NCI-H226 (cell line): Measurements from ENCODE around the gene RPL38.
"Not testable (repeated sequence)": the region's sequence is repeated elsewhere in the genome, so short reads cannot be mapped to it uniquely, and the experiment has no call there.

Experiments
- DNase-seq: peaks from one replicate; pipeline ENCODE4 v3.0.0-alpha.2; 2015

The RPL38 gene

DNA sequence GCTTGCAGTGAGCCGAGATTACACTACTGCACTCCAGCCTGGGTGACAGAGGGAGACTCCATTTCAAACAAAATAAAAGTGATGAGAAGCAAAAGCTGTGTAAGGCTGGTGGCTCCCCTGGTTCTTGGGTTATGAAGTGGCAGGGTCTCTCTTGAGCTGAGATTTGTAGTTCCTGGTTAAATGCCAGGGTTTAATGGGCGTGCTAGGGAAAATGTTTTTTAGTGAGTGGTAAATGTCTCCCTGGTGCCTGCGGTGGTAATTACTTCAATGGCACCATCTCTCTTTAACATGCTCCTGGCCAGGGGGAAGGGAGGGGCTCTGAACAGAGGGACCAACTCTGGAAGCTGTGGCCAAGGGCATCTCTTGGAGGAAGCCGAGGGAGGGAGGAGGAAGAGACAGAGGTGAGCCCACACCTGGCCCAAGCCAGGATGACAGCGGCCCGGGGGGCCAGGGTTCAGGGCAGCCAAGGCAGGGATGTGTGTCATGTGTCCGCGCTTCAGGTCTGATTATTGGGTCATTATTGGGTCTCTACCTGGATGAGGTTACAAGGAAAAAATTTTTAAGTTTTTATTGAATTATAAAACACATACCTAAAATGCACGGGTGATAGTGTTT lies 17.8 kb upstream of the RPL38 start:
- no peak for DNase-seq

DNA sequence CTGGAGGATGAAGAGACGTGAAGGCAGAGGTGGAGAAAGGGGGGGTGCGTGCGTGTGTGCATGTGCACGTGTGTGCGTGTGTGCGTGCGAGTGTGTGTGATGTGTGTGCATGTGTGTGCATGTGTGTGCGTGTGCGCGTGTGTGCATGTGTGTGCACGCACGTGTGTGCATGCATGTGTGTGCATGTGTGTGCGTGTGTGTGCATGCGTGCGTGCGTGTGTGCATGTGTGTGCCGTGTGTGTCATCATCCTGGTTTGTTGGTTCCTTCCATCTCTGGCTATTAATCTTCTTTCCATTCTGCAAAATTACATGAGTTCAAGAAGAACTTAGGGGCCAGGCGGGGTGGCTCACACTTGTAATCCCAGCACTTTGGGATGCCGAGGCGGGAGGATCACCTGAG lies 17.0 kb upstream of the RPL38 start:
- no peak for DNase-seq

DNA sequence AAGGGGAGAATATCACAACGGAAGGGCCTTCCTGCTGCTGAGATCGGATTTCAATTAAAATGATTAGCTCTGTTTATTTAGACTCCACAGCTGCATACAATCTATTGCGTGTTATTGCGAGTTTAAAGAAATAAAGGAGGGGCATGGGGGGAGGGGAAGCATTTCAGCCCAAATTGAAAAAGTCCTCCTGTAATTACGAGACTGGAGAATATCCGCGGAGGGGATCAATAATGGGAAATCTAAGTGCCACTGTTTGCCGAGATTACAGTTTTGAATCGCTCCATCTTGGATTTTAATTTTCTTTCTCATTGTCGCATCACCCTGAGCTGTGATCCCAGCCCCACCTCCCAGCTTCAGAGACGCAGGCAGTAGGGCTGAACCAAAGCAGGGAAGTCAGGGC lies 15.7 kb upstream of the RPL38 start:
- no peak for DNase-seq

DNA sequence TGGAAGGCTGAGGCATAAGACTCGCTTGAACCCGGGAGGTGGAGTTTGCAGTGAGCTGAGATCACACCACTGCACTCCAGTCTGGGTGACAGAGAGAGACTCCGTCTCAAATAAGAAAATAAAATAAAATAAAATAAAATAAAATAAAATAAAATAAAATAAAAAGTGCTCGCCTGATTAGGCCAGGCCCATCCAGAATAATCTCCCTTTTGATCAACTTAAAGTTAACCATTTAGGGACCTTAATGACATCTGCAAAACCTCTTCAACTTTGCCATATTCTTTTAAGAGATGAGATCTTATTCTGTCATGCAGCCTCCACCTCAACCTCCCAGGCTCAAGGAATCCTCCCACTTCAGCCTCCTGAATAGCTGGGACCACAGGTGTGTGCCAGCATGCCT lies 14.8 kb upstream of the RPL38 start:
- not testable (repeated sequence) for DNase-seq

DNA sequence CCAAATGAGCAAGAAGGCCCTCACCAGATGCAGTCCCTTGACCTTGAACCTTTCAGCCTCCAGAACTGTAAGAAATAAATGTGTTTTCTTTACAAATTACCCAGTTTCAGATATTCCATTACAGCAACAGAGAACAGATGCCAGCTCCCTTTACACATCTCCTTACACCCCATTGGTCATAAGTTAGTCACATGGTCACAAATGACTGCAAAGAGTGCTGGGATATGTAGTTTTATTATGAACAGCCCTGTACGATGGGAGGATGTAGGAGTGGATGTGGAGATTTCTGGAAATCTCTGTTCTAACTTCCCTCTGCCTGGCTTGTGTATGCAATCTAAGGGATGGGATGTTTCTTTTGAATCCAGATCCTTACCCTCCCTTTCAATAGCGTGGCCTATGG lies 13.3 kb upstream of the RPL38 start:
- DNase-seq: peak; percentile 46

DNA sequence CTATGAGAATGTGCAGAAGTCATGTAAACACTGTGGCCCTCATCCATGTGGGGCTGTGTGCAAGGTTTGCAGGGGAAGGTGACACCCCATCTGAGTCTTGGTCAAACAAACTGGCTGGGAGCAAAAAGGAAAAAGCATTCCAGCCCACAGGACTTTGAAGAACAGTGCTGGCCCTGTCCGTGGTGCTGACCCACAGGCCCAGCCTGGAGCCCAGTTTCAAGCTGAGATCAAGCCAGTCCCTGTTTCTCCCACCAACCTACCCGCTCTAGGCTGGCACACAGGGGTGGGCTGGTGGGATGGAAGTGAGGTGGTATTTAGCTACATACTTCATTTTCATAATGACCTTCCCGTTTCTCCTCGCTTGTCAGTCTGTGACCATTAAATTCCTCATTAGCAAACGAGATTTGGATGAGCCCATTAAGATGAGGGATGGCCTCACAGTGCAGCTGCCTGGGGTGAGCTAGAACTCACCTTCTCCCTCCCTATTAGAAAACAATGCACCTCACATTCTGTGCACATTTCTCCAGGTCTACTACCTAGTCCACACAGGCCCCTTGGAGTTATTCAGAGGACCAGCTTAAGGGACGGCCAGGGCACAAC lies 12.6 kb upstream of the RPL38 start:
- no peak for DNase-seq

DNA sequence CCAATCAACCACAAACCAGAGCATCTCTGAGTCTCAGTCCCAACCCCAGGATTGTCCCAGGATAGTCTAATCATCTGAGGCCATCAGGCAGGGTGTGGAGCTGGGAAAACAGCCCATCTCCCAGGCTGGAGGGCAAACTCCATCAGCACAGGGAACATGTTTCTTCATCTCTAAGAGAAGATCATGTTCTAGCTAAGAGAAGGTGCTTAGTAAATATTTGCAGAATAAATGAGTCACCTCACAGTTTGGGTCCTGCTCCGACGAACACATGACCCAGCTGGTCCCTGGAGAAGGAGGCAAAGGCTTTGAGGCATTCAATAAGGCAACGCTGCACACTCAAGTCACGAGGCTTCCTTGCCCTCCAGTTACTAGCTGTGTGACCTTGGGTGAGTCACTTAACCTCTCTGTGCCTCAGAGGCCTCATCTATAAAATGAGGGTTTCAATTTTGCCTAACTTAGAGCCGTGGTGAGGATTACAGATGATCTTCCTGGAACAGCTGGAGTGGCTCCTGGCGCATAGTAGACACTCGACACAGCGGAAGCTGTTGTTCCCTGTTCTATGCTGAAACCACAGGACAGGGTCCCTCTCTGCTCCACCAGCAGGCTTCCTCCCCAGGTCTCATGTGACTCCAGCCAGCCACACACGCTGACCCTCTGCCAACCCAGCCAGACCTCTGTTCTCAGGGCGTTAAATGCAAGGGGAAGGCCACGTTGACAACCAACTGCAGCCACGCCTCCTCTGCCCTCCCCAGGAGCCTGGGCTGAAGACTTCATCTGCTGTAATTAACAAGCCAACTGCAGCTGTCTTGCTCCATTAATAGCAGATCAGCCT lies 10.3 kb upstream of the RPL38 start:
- no peak for DNase-seq

DNA sequence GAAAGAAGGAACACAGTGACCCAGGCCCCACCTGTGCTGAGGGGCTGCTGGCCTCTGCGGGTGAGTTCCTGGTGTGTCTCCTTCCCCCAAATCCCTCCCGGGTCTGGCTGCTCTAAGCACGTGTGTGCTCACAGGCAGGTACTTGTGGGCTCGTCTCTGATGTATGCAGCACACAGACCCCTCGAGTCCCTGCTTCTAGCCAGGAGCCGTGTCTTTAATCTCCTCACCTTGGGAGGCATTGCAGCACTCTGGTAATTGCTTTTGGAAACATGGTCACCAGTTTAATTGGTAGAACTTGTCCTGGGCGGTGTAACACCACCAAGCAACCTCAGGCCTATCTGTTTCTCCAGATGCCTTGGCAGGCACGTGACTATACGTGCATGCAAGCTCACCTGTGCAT lies 8.8 kb upstream of the RPL38 start:
- no peak for DNase-seq

DNA sequence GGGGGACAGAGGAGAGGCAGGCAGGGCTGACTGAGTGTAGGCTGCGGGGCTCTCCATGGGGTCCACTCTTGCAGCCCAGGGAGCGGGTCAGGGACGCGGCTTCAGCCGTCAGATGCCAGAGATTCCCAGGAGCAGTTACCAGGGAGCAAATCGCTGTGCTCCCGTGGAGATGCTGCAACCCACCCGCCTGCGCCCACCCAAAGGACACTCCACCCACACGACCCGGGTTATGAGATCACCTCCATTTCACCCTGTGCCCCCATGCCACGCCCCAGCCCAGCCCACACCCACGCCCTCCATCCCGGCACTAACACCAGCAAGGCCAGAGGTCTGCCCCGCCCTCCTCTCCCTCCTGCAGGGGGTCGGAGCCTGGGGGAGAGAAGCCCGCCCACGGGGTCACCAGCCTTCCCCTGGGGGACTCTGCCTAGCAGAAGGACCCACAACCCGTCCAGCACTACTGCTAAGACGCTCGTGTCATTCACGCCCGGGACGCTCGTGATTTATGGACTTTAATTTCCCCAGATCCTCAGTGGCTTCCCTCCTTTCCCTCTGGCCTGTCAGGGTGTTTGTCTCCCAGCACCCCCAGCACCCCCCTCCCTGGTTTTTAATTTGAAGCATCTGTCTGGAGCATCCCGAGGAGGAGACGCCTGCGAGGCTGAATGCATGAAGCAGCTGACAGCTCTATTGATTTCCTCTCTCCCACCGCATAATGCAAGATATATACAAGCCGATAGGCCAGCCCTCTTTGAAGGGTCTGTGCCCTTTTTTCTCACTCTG lies 6.7 kb upstream of the RPL38 start:
- no peak for DNase-seq

DNA sequence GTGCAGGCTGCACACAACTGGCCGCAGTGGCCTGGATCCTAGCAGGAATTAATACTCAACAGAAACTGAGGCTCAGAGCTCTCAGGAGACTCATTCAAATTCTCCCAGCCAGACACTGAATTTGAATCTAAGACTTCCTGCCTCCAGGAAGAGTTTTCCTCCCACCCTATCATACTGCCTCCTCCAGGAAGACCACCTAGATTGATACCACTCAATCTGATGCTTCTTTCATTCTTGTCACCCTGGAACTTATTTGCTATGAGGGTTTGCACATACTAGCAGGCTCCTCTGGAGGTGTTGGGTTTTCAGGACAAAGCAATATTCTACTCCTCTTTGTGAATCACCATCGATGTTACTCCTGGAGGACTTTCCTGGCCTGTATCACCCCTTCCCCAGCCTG lies 5.7 kb upstream of the RPL38 start:
- no peak for DNase-seq

DNA sequence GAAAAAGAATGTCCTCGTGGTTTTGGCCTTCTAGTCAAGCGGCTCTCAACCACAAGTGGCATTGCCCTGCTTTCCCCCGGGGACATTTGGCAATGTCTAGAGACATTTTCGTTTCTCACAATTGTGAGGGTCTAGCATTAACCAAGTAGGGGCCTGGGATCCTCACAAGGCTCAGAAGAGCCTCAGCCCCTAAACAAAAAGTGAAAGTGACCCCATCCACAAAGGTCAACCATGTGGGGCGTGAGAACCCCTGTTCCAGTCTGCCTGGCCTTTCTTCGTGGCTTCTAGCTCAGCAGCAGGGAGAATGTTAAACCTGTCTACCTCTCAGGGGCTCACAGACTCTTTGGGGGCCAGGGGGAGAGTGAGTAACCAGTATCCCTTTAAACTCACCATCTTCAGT lies 4.8 kb upstream of the RPL38 start:
- no peak for DNase-seq

DNA sequence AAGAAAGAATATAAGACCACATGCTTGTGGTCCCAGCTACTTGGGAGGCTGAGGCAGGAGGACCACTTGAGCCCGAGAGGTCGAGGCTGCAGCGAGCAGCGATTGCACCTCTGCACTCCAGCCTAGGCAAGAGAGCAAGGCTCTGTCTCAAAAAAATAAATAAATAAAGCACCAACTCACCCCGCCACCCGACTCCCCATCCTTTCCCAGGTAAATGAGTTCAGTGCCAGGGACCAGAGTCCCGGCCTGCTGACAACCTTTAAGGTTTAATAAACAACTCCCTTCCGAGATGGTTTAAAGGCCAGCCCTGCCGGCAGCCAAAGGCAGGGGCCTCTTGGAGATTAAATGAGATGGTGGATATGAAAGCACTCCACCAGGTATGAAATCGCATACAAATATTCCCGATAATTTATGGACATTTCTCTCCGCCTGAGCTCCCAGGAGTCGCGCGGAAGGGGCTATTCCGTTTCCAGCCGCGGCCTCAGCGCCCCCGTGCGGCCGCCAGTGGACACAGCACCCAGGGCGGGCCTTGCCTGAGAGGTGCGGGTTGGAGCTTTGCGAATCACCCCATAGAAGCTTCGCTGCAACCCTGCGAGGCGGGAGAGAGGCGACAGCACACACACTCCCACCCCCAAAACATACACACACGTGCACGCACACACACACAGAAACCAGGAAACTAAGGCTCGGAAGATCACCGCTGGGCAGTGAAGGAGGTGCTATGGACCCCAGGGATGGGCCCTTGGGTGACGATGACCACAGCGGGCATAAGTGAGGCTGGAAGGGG lies 4.0 kb upstream of the RPL38 start:
- peak; percentile 45 for DNase-seq

DNA sequence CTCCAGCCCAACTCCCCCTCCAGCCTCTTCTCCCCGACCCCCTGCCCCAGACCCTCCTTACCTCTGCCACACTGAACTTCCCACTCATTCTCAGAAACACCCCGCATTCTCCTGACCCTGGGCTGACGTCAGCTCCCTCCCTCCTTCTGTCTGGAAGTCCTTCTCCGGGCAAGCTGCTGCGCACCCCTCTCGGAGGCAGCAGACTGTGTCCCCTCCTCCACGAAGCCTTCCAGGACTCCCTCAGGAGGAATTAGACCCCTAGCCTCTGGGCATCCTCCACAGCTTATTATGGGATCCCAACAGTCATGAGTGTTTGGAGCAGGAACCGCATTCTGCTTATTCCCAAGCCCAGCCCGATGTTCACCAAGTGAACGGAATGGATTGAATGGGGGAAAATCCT lies 3.4 kb upstream of the RPL38 start:
- no peak for DNase-seq

DNA sequence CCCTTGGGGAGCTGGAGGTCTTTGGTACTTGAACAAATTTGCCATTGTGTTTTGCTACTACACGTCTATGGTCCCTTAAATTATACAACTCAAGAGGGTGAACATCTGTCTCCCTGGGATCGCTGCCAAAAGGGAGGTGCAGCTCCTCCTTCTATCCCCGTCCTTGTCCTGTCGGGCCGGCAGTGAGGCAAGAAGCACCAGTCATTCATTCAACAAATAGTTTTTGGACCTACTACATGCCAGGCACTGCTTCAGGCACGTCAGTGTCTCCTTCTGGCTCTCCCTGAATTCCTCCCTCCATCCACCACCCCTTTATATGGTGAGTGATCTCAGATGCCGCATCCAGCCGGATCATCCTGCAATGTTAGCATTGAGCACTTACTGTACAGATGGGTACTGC lies 2.2 kb upstream of the RPL38 start:
- no peak for DNase-seq

DNA sequence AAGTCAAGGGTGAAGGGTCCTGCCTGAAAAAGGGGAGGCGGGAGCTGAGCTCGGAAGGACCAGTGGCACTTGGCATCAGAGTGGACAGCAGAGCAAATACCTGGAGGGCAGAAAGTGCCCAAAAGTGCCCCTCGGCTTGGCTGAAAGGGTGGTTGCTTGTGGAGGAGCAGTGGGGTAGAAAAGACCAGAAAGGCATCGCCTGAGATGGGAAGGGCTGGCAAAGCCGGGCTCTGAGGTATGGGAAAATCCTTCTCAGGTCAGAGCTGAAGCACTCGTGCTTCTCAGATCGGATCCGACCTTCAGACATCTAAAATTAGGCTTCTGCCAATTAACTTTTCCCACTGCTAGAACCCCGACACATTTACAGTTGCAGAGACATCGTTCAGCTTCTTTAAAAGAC lies 1.5 kb upstream of the RPL38 start:
- DNase-seq: no peak

DNA sequence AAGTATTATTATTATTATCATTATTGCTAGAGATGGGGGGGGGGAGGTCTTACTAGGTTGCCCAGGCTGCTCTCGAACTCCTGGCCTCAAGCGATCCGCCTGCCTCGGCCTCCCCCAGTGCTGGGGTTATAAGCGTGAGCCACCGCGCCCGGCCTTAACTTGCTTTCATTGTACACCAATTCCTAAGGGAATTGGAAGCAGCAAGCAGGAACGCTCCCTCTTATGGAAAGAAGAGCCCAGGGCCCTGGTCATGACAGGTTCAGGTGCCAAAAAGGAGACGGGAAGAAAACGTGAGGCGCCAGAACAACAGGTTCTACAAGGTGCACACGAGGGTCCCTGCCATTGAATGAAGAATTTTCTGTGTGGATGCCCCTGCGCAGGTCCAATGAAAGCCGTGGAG lies 540 bp upstream of the RPL38 start:
- no peak for DNase-seq

DNA sequence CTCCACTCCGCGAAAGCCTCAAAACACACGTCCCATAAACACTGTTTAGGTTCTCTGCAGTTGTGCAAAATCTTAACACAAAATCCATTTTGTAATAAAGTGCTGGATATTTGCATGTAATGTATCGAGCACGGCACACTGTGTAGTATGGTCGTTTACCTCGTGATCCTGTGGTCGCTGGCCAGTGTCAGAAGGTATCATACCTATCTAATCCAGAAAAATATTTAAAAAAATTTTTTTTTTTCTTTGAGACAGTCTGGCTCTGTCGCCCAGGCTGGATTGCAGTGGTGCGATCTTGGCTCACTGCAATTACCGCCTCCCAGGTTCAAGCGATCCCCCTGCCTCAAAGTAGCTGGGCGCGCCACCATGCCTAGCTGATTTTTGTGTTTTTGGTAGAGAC lies 996 bp downstream of the RPL38 start:
- no peak for DNase-seq

DNA sequence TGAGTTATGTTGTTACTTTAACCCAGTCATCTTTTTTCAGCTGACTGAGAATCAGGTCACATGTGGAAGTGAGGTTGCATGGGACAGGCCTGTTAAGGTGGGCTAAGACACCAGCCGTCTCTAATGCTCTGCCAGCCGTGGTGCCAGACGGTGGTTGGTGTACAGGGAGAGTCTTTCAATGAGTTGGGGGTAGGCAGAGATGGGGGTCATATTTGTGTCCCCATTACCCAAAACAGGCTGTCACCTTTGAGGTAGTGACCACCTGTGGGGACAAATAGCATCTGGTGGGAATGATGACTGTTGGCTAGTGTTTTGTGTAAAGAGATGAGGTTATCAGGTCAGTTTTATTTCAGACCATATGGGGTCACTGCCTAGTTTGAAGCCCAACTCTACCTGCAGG lies 1.8 kb downstream of the RPL38 start:
- DNase-seq: no peak

DNA sequence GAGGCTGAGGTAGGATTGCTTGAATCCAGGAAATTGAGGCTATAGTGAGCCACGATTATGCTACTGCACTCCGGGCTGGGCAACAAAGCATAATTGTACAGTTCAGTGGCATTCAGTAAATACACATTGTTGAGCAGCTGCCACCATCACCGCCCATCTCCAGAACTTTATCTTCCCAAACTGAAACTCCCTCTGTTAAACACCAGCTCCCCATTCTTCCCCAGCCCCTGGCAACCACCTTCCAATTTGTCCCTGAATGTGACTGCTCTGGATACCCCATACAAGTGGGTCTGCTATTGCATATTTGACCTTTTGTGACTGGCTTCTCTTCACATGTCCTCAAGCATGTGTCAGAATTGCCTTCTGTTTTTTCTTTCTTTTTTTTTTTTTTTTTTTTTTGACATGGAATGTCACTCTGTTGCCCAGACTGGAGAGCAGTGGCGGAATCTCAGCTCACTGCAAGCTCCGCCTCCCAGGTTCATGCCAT lies 2.9 kb downstream of the RPL38 start:
- DNase-seq: no peak

DNA sequence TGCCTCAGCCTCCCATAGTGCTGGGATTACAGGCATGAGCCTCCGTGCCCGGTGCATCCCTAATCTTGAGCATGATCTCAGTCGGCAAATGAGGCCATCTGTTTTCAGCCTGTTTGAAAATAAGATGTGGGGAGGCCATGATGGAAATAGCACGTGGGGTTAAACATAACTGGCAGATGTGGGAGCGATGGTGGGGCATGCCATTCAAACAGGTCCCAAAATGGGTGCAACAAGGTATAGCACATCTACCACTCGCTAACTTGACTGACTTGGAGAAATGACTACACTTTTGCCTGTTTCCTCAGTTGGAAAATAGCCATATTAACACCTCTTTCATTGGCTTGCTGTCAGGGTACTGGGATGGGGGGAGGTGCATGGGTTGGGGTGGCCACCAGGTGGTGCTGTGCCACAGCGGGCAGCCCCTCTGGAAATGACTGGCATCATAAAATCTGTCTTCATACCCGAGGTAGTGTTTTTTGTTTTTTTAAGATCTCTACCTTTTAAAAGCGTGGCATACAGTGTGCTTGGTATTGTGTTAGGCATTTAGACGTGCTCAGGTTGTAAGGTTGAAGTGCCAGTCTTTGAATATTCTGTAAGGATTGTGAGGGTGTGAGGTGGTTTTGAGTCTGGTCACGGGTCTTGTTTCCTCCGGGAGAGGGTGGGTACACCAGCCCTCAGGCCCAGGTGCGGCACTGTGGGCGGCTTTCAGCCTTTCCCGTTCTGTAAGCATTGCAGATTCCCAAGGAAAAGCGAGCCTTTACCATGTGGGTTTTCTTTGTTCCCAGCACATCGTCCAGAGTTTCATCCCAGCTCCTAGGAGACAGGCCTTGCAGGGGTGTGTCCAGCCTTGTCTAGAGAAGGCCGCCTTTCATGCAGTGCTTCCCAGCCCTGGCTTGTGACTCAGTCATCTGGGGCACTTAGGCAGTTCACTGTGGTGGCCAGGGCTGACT lies 7.0 kb downstream of the RPL38 start:
- peak; percentile 32 for DNase-seq

DNA sequence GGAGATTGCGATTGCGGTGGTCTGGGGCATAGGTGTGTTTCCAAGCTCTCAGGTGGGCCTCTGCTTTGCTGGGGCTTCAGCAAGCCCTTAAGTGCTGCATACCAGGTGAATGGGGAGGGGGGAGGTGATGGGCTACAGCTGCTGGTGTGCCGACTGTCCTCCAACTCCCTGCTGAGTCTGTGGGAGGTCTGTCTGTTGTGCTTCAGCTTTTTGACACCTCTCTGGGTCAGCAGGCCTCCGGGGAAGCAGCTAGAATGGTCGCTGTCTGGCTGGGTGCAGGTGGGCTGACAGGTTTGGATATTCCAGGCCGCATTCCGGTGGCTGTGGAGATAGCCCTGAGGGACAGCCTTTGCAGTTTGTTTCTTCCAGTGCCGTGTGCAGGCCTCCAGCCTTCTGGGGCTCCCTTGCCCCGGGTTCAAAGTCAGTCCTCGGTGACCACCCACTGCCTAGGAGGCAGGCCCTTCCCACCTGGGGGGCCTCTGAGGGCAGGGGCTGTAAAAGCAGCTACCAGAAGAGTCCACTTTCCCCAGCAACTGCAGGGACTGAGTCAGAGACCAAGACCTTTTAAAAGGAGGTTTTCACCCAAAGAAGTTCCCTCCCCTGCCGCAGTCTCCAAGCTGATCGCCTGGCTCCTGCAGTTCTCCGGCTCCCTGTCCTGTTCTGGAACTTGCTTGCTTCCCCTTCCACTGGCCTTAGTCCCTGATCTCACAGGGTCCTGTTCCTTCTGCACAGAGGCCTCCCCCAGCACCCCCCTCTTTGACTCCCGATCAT lies 7.8 kb downstream of the RPL38 start:
- no peak for DNase-seq
